Osteocyte (in vitro differentiated cells): Measurements from ENCODE around the gene OVCH1. TPM values are rescaled to one million over a fixed set of nuclear protein-coding genes. Genes with fewer than 3 reads are reported as not detected.

Experiments used
- DNase-seq: peaks from one replicate; pipeline ENCODE4 v3.0.0; 2021; ENCODE audit warnings: mixed read lengths; ENCODE audit not compliant: unreplicated experiment; ENCODE audit errors: extremely low spot score
- H3K27ac Mint-ChIP-seq: one replicate; pipeline ENCODE4 v1.8.0; 2021; ENCODE audit warnings: mild to moderate bottlenecking, mixed read lengths; ENCODE audit not compliant: unreplicated experiment
- H3K27me3 Mint-ChIP-seq: one replicate; pipeline ENCODE4 v1.8.0; 2021; ENCODE audit warnings: mixed read lengths; ENCODE audit not compliant: unreplicated experiment
- H3K36me3 Mint-ChIP-seq: one replicate; pipeline ENCODE4 v1.8.0; 2021; ENCODE audit warnings: mixed read lengths; ENCODE audit not compliant: unreplicated experiment
- H3K4me1 Mint-ChIP-seq: one replicate; pipeline ENCODE4 v1.8.0; 2021; ENCODE audit warnings: mixed read lengths; ENCODE audit not compliant: unreplicated experiment
- H3K4me3 Mint-ChIP-seq: one replicate; pipeline ENCODE4 v1.8.0; 2021; ENCODE audit warnings: mild to moderate bottlenecking, moderate library complexity, mixed read lengths; ENCODE audit not compliant: unreplicated experiment
- H3K9me3 Mint-ChIP-seq: one replicate; pipeline ENCODE4 v1.8.0; 2021; ENCODE audit warnings: mixed read lengths; ENCODE audit not compliant: unreplicated experiment
- total RNA-seq: library from RNA; stranded (reverse); gene quantifications from 2 replicates; pipeline ENCODE4 v1.2.1, GENCODE V29; 2021
- TF ChIP-seq, protein P1 (sequence below): fragments of 200-600 bp; sonication (generic); IDR thresholded peaks from 2 replicates; pipeline ENCODE4 v1.5.0; 2021; ENCODE audit warnings: antibody characterized with exemption, mild to moderate bottlenecking, moderate library complexity

OVCH1 gene
- total RNA-seq, 1 donor from 2014 or later = 0.46 TPM

DNA sequence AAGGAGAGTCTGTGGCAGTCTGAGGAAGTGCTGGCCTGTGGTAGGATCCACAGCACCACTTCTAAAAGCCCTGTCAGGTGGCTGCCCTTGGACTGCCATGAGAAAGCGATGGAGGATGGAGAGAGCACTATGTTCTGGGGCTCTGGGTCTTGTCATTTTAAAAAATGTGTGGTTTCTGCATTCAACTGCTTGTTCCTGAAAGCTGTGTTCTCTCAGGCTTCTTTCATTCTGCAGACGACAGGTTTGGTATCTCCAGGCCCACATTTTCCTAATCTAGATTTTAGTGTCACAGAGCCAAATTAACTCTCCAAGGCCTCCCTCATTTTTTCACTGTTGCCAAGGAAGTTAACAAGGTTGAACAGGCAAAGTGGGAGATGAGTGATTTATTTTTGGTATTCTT is 10.5 kb downstream of the OVCH1 start:
- no peak overlapping the region for H3K27ac Mint-ChIP-seq
- H3K9me3 Mint-ChIP-seq = no peaks in the 10 kb centered on the region
- H3K36me3 Mint-ChIP-seq = peaks cover 35% of the 10 kb centered on the region
- no peak overlapping the region for H3K4me3 Mint-ChIP-seq
- TF ChIP-seq, protein P1, sequence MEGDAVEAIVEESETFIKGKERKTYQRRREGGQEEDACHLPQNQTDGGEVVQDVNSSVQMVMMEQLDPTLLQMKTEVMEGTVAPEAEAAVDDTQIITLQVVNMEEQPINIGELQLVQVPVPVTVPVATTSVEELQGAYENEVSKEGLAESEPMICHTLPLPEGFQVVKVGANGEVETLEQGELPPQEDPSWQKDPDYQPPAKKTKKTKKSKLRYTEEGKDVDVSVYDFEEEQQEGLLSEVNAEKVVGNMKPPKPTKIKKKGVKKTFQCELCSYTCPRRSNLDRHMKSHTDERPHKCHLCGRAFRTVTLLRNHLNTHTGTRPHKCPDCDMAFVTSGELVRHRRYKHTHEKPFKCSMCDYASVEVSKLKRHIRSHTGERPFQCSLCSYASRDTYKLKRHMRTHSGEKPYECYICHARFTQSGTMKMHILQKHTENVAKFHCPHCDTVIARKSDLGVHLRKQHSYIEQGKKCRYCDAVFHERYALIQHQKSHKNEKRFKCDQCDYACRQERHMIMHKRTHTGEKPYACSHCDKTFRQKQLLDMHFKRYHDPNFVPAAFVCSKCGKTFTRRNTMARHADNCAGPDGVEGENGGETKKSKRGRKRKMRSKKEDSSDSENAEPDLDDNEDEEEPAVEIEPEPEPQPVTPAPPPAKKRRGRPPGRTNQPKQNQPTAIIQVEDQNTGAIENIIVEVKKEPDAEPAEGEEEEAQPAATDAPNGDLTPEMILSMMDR = no peak
- H3K4me1 Mint-ChIP-seq = no peaks in the 10 kb centered on the region
- H3K27me3 Mint-ChIP-seq = peaks cover 16% of the 10 kb centered on the region
- no peak for DNase-seq

DNA sequence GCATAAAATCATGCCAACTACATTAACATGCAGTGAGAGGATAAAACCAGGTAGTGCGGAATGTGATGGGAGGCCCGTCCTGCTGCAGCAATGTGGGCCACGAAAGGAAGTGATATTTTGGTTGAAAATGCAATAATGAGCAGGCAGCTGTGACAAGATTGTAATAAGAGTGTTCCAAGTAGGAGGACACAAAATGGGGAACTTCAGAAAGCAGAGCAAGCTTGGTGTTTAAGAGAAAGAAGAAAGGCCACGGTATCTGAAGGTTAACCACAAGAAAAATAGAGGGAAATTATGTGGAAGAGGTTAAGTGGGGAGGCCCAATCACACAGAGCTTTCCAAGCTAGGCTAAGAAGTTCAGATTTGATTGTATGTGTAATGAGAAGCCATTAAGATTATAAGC is 34.3 kb downstream of the OVCH1 start:
- Mint-ChIP-seq H3K36me3 (peaks cover 6% of the 10 kb centered on the region), H3K4me3 (no peak overlapping the region), H3K9me3 (no peaks in the 10 kb centered on the region), H3K27me3 (peaks cover 4% of the 10 kb centered on the region), H3K4me1 (no peaks in the 10 kb centered on the region), H3K27ac (no peak overlapping the region)
- DNase-seq = no peak
- TF ChIP-seq, protein P1 = no peak

DNA sequence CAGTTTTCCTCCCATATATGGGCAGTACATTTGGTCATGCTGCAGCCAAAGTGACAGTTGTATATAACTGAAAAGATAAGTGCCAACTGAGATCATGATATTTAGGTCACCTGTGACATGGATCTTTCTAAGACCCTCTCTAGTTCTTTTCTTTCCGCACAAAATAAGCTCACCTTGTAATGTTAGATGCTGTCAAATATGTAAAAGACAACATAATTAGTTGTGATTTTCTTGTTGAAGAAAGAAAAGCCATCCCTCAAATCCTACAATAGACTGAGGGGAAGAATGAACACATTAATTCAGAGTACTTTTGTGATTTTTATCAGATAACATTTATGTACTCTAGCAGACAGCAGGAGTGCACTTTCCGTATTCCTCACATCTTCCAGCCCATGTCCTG is 37.4 kb downstream of the OVCH1 start:
- H3K27me3 Mint-ChIP-seq = peaks cover 4% of the 10 kb centered on the region
- H3K4me3 Mint-ChIP-seq = no peak overlapping the region
- TF ChIP-seq, protein P1 = no peak
- no peak overlapping the region for H3K27ac Mint-ChIP-seq
- no peak for DNase-seq
- H3K9me3 Mint-ChIP-seq = no peaks in the 10 kb centered on the region
- peaks cover 6% of the 10 kb centered on the region for H3K36me3 Mint-ChIP-seq
- no peaks in the 10 kb centered on the region for H3K4me1 Mint-ChIP-seq

DNA sequence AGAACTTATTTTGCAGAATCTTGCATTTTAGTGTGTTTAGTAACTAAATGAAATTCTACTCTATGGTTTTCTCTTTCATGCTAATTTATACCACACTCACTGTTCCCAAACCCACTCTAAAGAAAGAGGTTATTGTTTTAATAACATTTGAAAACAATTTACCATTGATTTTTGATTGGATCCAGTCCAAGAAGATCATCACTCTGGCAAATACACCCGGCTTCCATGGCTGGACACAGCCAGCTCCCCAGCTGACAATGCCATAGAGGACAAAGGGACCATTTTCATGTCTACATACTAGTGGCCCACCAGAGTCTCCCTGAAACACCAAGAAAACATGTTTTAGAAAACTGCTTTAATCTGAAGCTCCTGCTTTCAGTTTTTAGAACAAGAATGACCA is 42.4 kb downstream of the OVCH1 start:
- Mint-ChIP-seq H3K27me3 (peaks cover 25% of the 10 kb centered on the region), H3K27ac (no peak overlapping the region), H3K9me3 (no peaks in the 10 kb centered on the region), H3K4me1 (no peaks in the 10 kb centered on the region), H3K4me3 (no peak overlapping the region), H3K36me3 (no peaks in the 10 kb centered on the region)
- no peak for DNase-seq
- TF ChIP-seq, protein P1 = no peak

DNA sequence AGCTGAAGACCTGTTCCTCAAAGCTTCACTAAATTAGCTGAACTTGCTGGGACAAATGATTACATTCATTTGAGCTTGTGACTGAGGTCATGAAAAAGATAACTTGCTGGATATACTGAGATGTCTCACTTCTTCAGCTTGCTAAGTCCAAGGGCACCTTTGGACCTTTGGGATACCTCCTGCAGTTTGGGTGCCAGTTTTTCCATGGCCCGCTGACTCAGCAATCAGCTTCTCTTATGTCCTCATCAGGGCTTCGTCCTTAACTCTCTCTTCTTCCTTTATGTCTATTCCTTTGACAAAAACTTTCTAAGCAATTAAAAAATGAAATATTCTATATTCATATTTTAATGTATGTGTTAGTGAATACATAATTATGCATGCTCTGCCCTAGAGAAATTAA is 45.6 kb downstream of the OVCH1 start:
- Mint-ChIP-seq H3K27ac (no peak overlapping the region), H3K4me1 (no peaks in the 10 kb centered on the region), H3K4me3 (no peak overlapping the region), H3K27me3 (peaks cover 31% of the 10 kb centered on the region), H3K9me3 (no peaks in the 10 kb centered on the region), H3K36me3 (no peaks in the 10 kb centered on the region)
- TF ChIP-seq, protein P1 = no peak
- DNase-seq = no peak
